ENCODE data around the gene FSTL1.
"Not testable (repeated sequence)": the region's sequence is repeated elsewhere in the genome, so short reads cannot be mapped to it uniquely, and the experiment has no call there.

FSTL1 gene

GRCh38 chr3:120410541-120410940, 40.3 kb downstream of the FSTL1 start:
- no peak for DNase-seq

- no peak for DNase-seq
Observed at GRCh38 chr3:120410116-120410515, 40.7 kb downstream of the FSTL1 start.

- DNase-seq, result no peak
Observed at GRCh38 chr3:120407508-120408287, 43.1 kb downstream of the FSTL1 start.

GRCh38 chr3:120404876-120405275, 45.9 kb downstream of the FSTL1 start:
- DNase-seq, result no peak

- no peak for DNase-seq
Observed at GRCh38 chr3:120402257-120402656, 48.5 kb downstream of the FSTL1 start.

- DNase-seq, result no peak
Observed at GRCh38 chr3:120399372-120399771, 51.4 kb downstream of the FSTL1 start.

GRCh38 chr3:120396469-120396868, 54.3 kb downstream of the FSTL1 start:
- no peak for DNase-seq

- no peak for DNase-seq
Observed at GRCh38 chr3:120394347-120394746, 56.4 kb downstream of the FSTL1 start.

- DNase-seq, result no peak
Observed at GRCh38 chr3:120393761-120394160, 57.0 kb downstream of the FSTL1 start.

- no peak for DNase-seq
Observed at GRCh38 chr3:120393243-120393642, 57.5 kb downstream of the FSTL1 start.

- DNase-seq, result no peak
Observed at GRCh38 chr3:120382941-120383447, 67.8 kb downstream of the FSTL1 start.

GRCh38 chr3:120381503-120381902, 69.3 kb downstream of the FSTL1 start:
- DNase-seq, result no peak

- not testable (repeated sequence) for DNase-seq
Observed at GRCh38 chr3:120377948-120378347, 72.8 kb downstream of the FSTL1 start.

- no peak for DNase-seq
Observed at GRCh38 chr3:120370463-120370862, 80.3 kb downstream of the FSTL1 start.

GRCh38 chr3:120369037-120369467, 81.7 kb downstream of the FSTL1 start:
- no peak for DNase-seq

- DNase-seq, result no peak
Observed at GRCh38 chr3:120368172-120368571, 82.6 kb downstream of the FSTL1 start.

- no peak for DNase-seq
Observed at GRCh38 chr3:120364821-120365220, 86.0 kb downstream of the FSTL1 start.

GRCh38 chr3:120364101-120364500, 86.7 kb downstream of the FSTL1 start:
- DNase-seq, result no peak

- peak; percentile 12 for DNase-seq
Observed at GRCh38 chr3:120357807-120358206, 93.0 kb downstream of the FSTL1 start.

GRCh38 chr3:120355486-120355885, 95.3 kb downstream of the FSTL1 start:
- DNase-seq, result no peak

GRCh38 chr3:120353463-120353862, 97.3 kb downstream of the FSTL1 start:
- DNase-seq, result no peak

GRCh38 chr3:120352017-120352416, 98.8 kb downstream of the FSTL1 start:
- no peak for DNase-seq

- no peak for DNase-seq
Observed at GRCh38 chr3:120350401-120350941, 100.3 kb downstream of the FSTL1 start.

- DNase-seq, result no peak
Observed at GRCh38 chr3:120349855-120350125, 101.0 kb downstream of the FSTL1 start.
